Spinal cord (tissue), 10 donors: ENCODE results near the gene MTIF3. TPM values are rescaled to one million over a fixed set of nuclear protein-coding genes. Genes with fewer than 3 reads are reported as not detected.
A peak's percentile ranks its signal among the peaks of the same experiment; 100 is the strongest.

Source experiments
- DNase-seq, 6 donors: peaks; one replicate each; pipeline versions ENCODE4 v3.0.0 to v3.0.0-alpha.2; 2013 to 2015; ENCODE audit warnings: low spot score in 6 of 6, low read depth in 4 of 6
- H3K27ac ChIP-seq: one replicate; pipeline ENCODE4 v1.5.1; 2013; ENCODE audit warnings: low read depth, low read length, control low read depth
- H3K27me3 ChIP-seq: one replicate; pipeline ENCODE4 v1.6.1; 2013; ENCODE audit warnings: low read length; ENCODE audit not compliant: control insufficient read depth, insufficient read depth
- H3K36me3 ChIP-seq: one replicate; pipeline ENCODE4 v1.6.1; 2013; ENCODE audit warnings: low read length; ENCODE audit not compliant: control insufficient read depth, insufficient read depth
- H3K4me1 ChIP-seq: one replicate; pipeline ENCODE4 v1.6.1; 2013; ENCODE audit warnings: low read length; ENCODE audit not compliant: control insufficient read depth, insufficient read depth
- H3K4me3 ChIP-seq: one replicate; pipeline ENCODE4 v1.5.1; 2013; ENCODE audit warnings: low read depth, low read length, control low read depth
- H3K9me3 ChIP-seq: one replicate; pipeline ENCODE4 v1.6.1; 2013; ENCODE audit warnings: low read length; ENCODE audit not compliant: control insufficient read depth, insufficient read depth
- WGBS: methylation state at CpG from one replicate; pipeline ENCODE4 v1.1.5; 2013; ENCODE audit warnings: missing lambda C conversion rate; ENCODE audit not compliant: insufficient coverage; 5-methylcytosine and 5-hydroxymethylcytosine counted together
- polyA plus RNA-seq, 2 donors: library from polyadenylated mRNA; unstranded; fragments of 120-200 nt; gene quantifications; one replicate each; pipeline ENCODE4 v1.2.1, GENCODE V29; 2013; ENCODE audit not compliant: insufficient read length in 2 of 2
- total RNA-seq, 2 donors: library from RNA; depleted of rRNA in 1 of 2; stranded (reverse); fragments of 120-200 nt in 1 of 2; fragments of >200 nt in 1 of 2; gene quantifications; one replicate each; pipeline versions ENCODE4 v1.2.3 to v1.2.4, GENCODE V29; 2013 to 2014
- donor health status: healthy.

MTIF3 gene
- total and polyA plus RNA-seq, 4 donors = 45.7 to 70.6 (median 56.8) TPM

GRCh38 chr13:27424246-27425157 is 25.9 kb downstream of the MTIF3 start, which contains the start of gene GTF3A:
Gene GTF3A (plus strand): TSS chr13:27424619.
- peaks cover 15% of the 10 kb centered on the region for H3K36me3 ChIP-seq
- peak within 1 kb of the TSS; percentile 86 for H3K4me3 ChIP-seq
- H3K9me3 ChIP-seq = no peaks in the 10 kb centered on the region
- H3K27me3 ChIP-seq = no peaks in the 10 kb centered on the region
- DNase-seq = peak; percentile 74 to 96 (median 85)
- peaks cover 24% of the 10 kb centered on the region for H3K4me1 ChIP-seq
- WGBS = under 1% methylated on average over 85 of the region's 85 CpGs
- peak within 1 kb of the TSS; percentile 75 for H3K27ac ChIP-seq

- WGBS = 94% methylated on average over 3 of the region's 7 CpGs
Observed at GRCh38 chr13:27423333-27423732, 27.0 kb downstream of the MTIF3 start.

GRCh38 chr13:27421101-27421871 is 29.1 kb downstream of the MTIF3 start:
- no peak overlapping the region for H3K4me3 ChIP-seq
- H3K27ac ChIP-seq = no peak overlapping the region
- no peaks in the 10 kb centered on the region for H3K9me3 ChIP-seq
- H3K36me3 ChIP-seq = no peaks in the 10 kb centered on the region
- 81% methylated on average over 3 of the region's 8 CpGs for WGBS
- peaks cover 20% of the 10 kb centered on the region for H3K4me1 ChIP-seq
- H3K27me3 ChIP-seq = no peaks in the 10 kb centered on the region
- no peak for DNase-seq

More at GRCh38 chr13:27423333-27423732, 27.0 kb downstream of the MTIF3 start:
- peaks cover 24% of the 10 kb centered on the region for H3K4me1 ChIP-seq
- no peaks in the 10 kb centered on the region for H3K9me3 ChIP-seq
- no peak overlapping the region for H3K27ac ChIP-seq
- no peak overlapping the region for H3K4me3 ChIP-seq
- H3K27me3 ChIP-seq = no peaks in the 10 kb centered on the region
- peaks cover 8% of the 10 kb centered on the region for H3K36me3 ChIP-seq
- peak in 1 of 6 donors; percentile 7 for DNase-seq

GRCh38 chr13:27419328-27419727 is 31.0 kb downstream of the MTIF3 start:
- DNase-seq = no peak
- Histone ChIP-seq H3K27ac (no peak overlapping the region), H3K4me3 (no peak overlapping the region), H3K36me3 (no peaks in the 10 kb centered on the region), H3K4me1 (peaks cover 3% of the 10 kb centered on the region), H3K9me3 (no peaks in the 10 kb centered on the region), H3K27me3 (no peaks in the 10 kb centered on the region)
- WGBS = no CpG with 5 or more reads among the region's 1 CpG

- no peaks in the 10 kb centered on the region for H3K4me1 ChIP-seq
- H3K4me3 ChIP-seq = no peak overlapping the region
- H3K9me3 ChIP-seq = no peaks in the 10 kb centered on the region
- H3K27me3 ChIP-seq = no peaks in the 10 kb centered on the region
- peak in 1 of 6 donors; percentile 25 for DNase-seq
- no CpG with 5 or more reads among the region's 1 CpG for WGBS
- H3K27ac ChIP-seq = no peak overlapping the region
- H3K36me3 ChIP-seq = no peaks in the 10 kb centered on the region
Observed at GRCh38 chr13:27415116-27415515, 35.2 kb downstream of the MTIF3 start.

GRCh38 chr13:27411341-27411740 is 39.0 kb downstream of the MTIF3 start:
- H3K36me3 ChIP-seq = no peaks in the 10 kb centered on the region
- no peaks in the 10 kb centered on the region for H3K27me3 ChIP-seq
- H3K27ac ChIP-seq = no peak overlapping the region
- H3K4me1 ChIP-seq = no peaks in the 10 kb centered on the region
- no peaks in the 10 kb centered on the region for H3K9me3 ChIP-seq
- whole genome bisulfite sequencing = 83% methylated on average over 3 of the region's 3 CpGs
- H3K4me3 ChIP-seq = no peak overlapping the region
- DNase-seq = no peak

GRCh38 chr13:27409013-27409412 is 41.4 kb downstream of the MTIF3 start:
- DNase-seq = no peak
- no peaks in the 10 kb centered on the region for H3K27me3 ChIP-seq
- 50% methylated on average over 1 of the region's 2 CpGs for WGBS
- no peak overlapping the region for H3K4me3 ChIP-seq
- H3K4me1 ChIP-seq = no peaks in the 10 kb centered on the region
- H3K27ac ChIP-seq = no peak overlapping the region
- no peaks in the 10 kb centered on the region for H3K9me3 ChIP-seq
- H3K36me3 ChIP-seq = no peaks in the 10 kb centered on the region

- DNase-seq = no peak
- H3K36me3 ChIP-seq = no peaks in the 10 kb centered on the region
- no peak overlapping the region for H3K27ac ChIP-seq
- H3K9me3 ChIP-seq = no peaks in the 10 kb centered on the region
- H3K4me1 ChIP-seq = no peaks in the 10 kb centered on the region
- WGBS = 71% methylated on average over 2 of the region's 4 CpGs
- no peaks in the 10 kb centered on the region for H3K27me3 ChIP-seq
- no peak overlapping the region for H3K4me3 ChIP-seq
Observed at GRCh38 chr13:27408074-27408473, 42.3 kb downstream of the MTIF3 start.

- Histone ChIP-seq H3K4me1 (no peaks in the 10 kb centered on the region), H3K27ac (no peak overlapping the region), H3K27me3 (no peaks in the 10 kb centered on the region), H3K4me3 (no peak overlapping the region), H3K9me3 (no peaks in the 10 kb centered on the region), H3K36me3 (no peaks in the 10 kb centered on the region)
- 88% methylated on average over 8 of the region's 12 CpGs for WGBS
- peak in 3 of 6 donors; percentile 20 to 79 (median 50) for DNase-seq
Observed at GRCh38 chr13:27406178-27406939, 44.0 kb downstream of the MTIF3 start.
